Breast epithelium (tissue), 3 donors: ENCODE results near the gene SCAF8.

Experiments
- CTCF ChIP-seq, 3 donors: fragments of 450-650 bp; IDR thresholded peaks; one replicate each; pipeline ENCODE4 v1.5.1; 2016 to 2017; ENCODE audit warnings: antibody characterized with exemption in 3 of 3, mild to moderate bottlenecking in 3 of 3, moderate library complexity in 3 of 3
- POLR2A ChIP-seq: fragments of 450-650 bp; IDR thresholded peaks from one replicate; pipeline ENCODE4 v1.6.1; 2016; ENCODE audit warnings: antibody characterized with exemption, mild to moderate bottlenecking, moderate library complexity

GRCh38 chr6:154861825-154862224, 128.6 kb downstream of the SCAF8 start:
- TF ChIP-seq CTCF (IDR thresholded peaks at IDR 0.05) (no peak), POLR2A (no peak)
